Muscle layer of duodenum (tissue), 2 donors: Measurements from ENCODE around the gene ZFP14.
"Not testable (repeated sequence)": the region's sequence is repeated elsewhere in the genome, so short reads cannot be mapped to it uniquely, and the experiment has no call there.

ENCODE experiments used
- H3K27ac ChIP-seq: one replicate; pipeline ENCODE4 v1.7.0; 2013; ENCODE audit warnings: mild to moderate bottlenecking, low read length
- H3K27me3 ChIP-seq: one replicate; pipeline ENCODE4 v1.7.0; 2013; ENCODE audit warnings: low read depth, mild to moderate bottlenecking, control low read depth, low read length
- H3K36me3 ChIP-seq, 2 donors: one replicate each; pipeline ENCODE4 v1.7.0; 2013; ENCODE audit warnings: low read length in 2 of 2, control low read depth in 1 of 2, mild to moderate bottlenecking in 1 of 2; ENCODE audit not compliant: insufficient read depth in 2 of 2, control insufficient read depth in 1 of 2
- H3K4me1 ChIP-seq, 2 donors: one replicate each; pipeline ENCODE4 v1.7.0; 2013; ENCODE audit warnings: low read length in 2 of 2, mild to moderate bottlenecking in 2 of 2, control low read depth in 1 of 2, moderate library complexity in 1 of 2; ENCODE audit not compliant: insufficient read depth in 2 of 2, control insufficient read depth in 1 of 2
- H3K4me3 ChIP-seq, 2 donors: one replicate each; pipeline ENCODE4 v1.7.0; 2013; ENCODE audit warnings: low read length in 2 of 2, low read depth in 1 of 2, mild to moderate bottlenecking in 1 of 2
- H3K9me3 ChIP-seq, 2 donors: one replicate each; pipeline ENCODE4 v1.7.0; 2013; ENCODE audit warnings: low read length in 2 of 2, control low read depth in 1 of 2, mild to moderate bottlenecking in 1 of 2; ENCODE audit not compliant: control insufficient read depth in 1 of 2
- donor health status: healthy.

ZFP14 gene

DNA sequence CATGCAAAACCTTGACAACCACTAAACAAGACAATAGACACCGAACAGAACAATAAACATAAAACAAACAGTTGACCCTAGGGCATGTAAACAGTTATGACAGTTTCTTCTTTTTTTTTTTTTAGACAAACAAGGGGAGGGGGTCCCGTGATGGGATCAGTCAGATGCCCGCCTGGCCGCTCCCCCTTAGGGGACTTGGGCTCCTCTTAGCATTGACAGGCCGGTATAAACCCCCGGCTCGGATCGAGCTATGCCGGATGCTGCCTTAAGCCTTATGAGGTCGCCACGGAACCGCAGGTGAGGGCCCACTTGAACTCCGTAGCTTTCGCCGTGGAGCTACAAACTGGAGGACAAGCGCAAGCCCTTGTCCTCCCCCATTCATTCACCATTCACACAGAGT lies 49.5 kb downstream of the ZFP14 start:
- H3K4me3 ChIP-seq, H3K4me1 ChIP-seq, H3K27ac ChIP-seq, H3K9me3 ChIP-seq, H3K27me3 ChIP-seq: not testable (repeated sequence)
- H3K36me3 ChIP-seq: peaks cover 0 to 42% of the 10 kb centered on the region in 2 donors

DNA sequence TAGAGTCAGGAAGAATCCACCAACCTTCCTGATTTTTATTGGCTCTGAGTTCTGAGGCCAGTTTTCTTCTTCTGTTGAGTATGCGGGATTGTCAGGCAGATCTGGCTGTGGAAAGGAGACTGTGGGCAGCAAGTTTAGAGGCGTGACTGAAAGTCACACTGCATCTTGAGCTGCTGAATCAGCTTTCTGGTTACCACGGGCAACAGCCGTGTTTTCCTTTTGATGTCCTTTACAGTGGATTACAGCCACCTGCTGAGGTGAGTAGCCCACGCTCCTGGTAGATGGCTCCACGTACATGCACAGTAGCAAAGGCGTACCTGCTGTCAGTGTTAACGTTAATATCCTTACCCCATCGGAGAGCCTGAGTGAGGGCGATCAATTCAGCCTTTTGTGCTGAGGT lies 52.4 kb downstream of the ZFP14 start:
- H3K27me3 ChIP-seq, H3K9me3 ChIP-seq, H3K27ac ChIP-seq, H3K4me1 ChIP-seq, H3K4me3 ChIP-seq: not testable (repeated sequence)
- peaks cover 0 to 42% of the 10 kb centered on the region in 2 donors for H3K36me3 ChIP-seq

DNA sequence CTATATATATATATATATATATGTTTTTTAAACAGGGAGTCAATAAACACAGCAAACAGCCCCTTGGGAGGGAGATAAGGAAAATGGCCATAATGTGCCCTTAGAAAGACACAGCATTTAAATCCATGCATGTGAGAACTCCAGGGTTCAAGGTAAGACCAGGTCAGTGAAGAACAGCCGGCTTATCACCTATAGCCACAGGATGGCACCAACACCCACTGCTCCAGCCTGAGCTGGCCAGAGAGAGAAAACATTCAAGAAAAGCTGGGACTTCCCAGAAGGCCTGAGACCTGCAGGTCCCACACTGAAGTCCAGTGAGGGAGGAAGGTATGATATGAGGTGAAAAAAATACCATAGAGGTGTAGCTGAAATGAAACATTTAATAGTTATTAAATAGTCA lies 63.8 kb downstream of the ZFP14 start:
- H3K36me3 ChIP-seq, H3K4me1 ChIP-seq, H3K27me3 ChIP-seq, H3K27ac ChIP-seq, H3K4me3 ChIP-seq, H3K9me3 ChIP-seq: not testable (repeated sequence)

DNA sequence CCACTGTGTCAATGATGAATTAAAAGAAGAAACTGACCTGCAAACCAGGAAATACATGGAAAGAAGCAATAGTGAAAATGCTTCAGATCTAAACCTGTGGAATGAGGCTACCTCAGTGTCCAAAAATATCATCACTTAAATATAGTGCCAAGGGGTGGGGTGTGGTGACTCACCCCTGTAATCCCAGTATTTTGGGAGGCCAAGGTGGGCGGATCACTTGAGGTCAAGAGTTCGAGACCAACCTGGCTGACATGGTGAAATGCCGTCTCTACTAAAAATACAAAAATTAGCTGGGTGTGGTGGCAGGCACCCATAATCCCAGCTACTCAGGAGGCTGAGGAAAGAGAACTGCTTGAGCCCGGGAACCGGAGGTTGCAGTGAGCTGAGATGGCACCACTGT lies 64.9 kb downstream of the ZFP14 start:
- H3K9me3 ChIP-seq, H3K36me3 ChIP-seq, H3K27ac ChIP-seq, H3K4me1 ChIP-seq, H3K27me3 ChIP-seq, H3K4me3 ChIP-seq: not testable (repeated sequence)

DNA sequence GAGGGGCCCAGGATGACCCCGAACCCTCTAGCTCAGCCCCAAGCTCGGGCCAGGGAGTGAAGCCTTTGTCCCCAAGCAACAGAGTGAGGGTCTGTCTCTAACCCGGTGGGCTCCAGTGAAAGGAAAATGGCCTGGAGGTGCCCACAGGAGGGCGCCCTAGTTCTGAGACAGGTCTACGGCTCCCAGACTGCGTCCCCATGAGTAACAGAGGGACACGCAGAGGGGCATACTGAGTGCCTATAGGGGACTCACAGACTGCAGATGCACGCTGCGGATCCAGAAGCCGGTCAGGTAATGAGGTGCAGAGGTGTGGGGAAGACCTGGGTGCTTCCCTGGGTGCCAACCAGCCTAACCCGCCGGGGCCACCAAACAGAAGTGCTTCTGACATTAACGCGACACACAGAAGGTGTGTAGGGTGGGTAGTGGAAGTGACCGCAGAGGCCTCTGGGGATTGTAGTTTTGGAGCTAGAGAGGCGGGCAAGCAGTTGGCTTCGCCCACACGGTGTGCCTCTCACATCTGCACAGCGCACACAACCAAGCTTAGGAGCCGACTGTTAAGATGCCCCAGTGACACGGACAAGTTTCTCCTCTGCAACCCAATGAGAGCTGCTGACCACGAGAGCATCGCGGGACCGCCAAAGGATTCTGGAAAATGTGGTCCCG lies 67.8 kb downstream of the ZFP14 start:
- H3K4me1 ChIP-seq, H3K27ac ChIP-seq, H3K9me3 ChIP-seq, H3K36me3 ChIP-seq, H3K27me3 ChIP-seq, H3K4me3 ChIP-seq: not testable (repeated sequence)

DNA sequence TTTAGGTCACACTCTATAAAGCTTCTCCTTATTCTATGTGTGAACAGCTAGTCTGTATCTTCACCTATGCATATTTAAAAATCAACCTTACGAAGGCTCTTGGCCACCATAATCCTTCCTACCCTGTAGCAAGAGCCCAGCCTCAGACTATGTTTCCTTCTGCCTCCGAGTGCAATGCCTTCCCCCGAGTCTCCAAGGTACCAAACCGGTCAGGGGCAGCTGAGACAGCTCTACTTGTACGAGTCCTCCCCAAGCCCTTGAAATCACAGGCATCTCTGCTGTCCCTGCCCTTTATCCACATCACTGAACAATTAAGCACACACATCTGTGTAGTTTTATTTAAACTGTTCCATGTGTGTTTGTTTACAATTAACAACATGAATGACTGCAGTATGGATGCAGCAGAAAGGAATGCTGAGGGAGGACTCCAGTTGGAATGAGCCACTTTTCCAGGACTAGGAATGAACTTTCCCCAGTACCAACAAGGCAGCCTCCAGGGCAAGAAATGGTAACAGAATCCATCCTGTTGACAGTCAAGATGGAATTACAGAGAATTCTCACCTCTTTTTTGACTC lies 68.5 kb downstream of the ZFP14 start:
- not testable (repeated sequence) for H3K9me3 ChIP-seq, H3K4me1 ChIP-seq, H3K27ac ChIP-seq, H3K36me3 ChIP-seq, H3K4me3 ChIP-seq, H3K27me3 ChIP-seq

DNA sequence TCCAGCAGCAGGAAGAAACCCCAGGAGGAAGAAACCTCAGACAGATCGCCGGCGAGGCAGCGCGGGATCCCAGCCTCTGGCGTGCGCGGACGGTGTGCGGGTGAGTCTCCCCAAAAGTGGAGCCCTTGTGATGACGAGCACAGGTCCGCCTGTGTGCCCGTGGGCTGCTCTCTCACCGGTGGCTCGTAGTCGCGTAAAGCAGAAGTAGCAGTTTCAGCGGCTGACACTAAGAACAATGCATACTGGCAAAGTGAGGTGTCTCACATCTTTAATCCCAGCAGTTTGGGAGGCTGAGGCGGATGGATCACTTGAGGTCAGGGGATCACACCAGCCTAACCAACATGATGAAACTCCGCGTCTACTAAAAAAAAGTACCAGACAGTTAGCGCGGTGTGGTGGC lies 69.2 kb downstream of the ZFP14 start:
- not testable (repeated sequence) for H3K4me3 ChIP-seq

DNA sequence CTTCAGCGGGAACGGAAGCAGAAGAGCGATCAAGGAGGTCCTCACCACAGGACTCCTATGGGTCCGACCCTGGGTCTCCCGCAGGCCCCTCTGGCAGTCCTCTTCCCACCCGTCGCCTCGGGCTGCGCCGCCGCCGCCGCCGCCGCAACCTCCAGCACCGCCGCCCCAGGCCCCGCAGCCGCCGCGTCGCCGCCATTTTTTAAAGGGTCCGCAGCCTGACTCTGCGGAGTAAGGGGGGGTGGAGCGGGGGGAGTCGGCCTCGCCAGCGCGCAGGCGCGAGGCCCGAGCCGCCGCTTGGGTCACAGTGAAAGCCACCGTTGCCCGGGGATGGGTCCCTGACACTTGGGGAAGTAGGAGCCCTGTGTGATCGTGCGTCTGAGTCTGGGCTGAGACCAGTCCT lies 69.7 kb downstream of the ZFP14 start:
- H3K27me3 ChIP-seq, H3K9me3 ChIP-seq, H3K27ac ChIP-seq, H3K4me1 ChIP-seq, H3K36me3 ChIP-seq, H3K4me3 ChIP-seq: not testable (repeated sequence)

More for the DNA sequence above, 69.2 kb downstream of the ZFP14 start:
- H3K4me1 ChIP-seq, H3K36me3 ChIP-seq, H3K9me3 ChIP-seq, H3K27ac ChIP-seq, H3K27me3 ChIP-seq: not testable (repeated sequence)

DNA sequence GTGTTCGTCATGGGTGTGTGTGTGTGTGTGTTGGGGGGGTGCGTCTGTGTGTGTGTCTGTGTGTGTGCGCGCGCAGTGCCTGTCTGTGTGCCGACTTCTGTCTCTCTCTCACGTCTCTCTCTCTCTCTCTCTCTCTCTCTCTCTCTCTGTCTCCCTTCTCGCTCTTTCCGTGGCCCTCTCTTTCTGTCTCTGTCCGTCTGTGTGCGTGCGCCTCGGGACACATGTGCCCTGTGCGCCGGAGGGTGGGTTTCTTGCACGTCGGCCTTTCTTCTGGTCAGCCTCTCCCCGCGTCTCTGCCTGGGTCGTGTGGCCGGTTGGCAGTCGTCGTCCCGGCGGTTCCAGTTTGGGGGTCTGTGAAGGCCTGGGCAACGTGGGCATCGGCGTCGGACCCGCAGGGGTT lies 86.7 kb downstream of the ZFP14 start:
- H3K9me3 ChIP-seq, H3K4me1 ChIP-seq, H3K27me3 ChIP-seq, H3K4me3 ChIP-seq, H3K36me3 ChIP-seq, H3K27ac ChIP-seq: not testable (repeated sequence)
